ENCODE results near the gene INAFM1. TPM values are rescaled to one million over a fixed set of nuclear protein-coding genes. Genes with fewer than 3 reads are reported as not detected.

The INAFM1 gene
- total RNA-seq, 1 experiment from 2014 or later: 5.1 TPM

DNA sequence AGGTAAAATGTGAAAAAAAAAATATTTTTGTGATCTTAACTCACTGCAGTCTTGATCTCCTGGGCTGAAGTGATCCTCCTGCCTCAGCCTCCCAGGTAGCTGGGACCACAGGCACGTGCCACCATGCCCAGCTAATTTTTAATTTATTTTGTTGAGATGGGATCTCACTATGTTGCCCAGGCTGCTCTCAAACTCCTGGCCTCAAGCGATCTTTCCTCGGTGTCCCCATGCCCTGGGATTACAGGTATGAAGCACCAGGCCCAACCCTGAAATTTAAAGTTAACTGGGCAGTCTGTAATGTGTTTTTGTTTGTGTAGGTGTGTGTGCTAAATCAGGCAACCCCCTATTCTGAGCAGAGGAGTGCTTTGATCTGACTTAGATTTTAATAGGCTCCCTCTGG is 31.6 kb downstream of the INAFM1 start:
- POLR2A ChIA-PET (ENCODE audit: unreplicated experiment): no interaction called here
- no peak for TF ChIP-seq EZH2phosphoT487 (IDR thresholded peaks at IDR 0.05; ENCODE audit: borderline replicate concordance, low read length)
- TF ChIP-seq, protein P1, sequence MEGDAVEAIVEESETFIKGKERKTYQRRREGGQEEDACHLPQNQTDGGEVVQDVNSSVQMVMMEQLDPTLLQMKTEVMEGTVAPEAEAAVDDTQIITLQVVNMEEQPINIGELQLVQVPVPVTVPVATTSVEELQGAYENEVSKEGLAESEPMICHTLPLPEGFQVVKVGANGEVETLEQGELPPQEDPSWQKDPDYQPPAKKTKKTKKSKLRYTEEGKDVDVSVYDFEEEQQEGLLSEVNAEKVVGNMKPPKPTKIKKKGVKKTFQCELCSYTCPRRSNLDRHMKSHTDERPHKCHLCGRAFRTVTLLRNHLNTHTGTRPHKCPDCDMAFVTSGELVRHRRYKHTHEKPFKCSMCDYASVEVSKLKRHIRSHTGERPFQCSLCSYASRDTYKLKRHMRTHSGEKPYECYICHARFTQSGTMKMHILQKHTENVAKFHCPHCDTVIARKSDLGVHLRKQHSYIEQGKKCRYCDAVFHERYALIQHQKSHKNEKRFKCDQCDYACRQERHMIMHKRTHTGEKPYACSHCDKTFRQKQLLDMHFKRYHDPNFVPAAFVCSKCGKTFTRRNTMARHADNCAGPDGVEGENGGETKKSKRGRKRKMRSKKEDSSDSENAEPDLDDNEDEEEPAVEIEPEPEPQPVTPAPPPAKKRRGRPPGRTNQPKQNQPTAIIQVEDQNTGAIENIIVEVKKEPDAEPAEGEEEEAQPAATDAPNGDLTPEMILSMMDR (conservative IDR thresholded peaks at IDR 0.05; ENCODE audit: low read depth, low read length): no peak
- no peak for TF ChIP-seq EZH2 (IDR thresholded peaks at IDR 0.05; ENCODE audit: low read length, unreplicated experiment)
- no peaks in the 10 kb centered on the region for H3K9me2 ChIP-seq (replicated peaks; ENCODE audit: low read length)
- no peaks in the 10 kb centered on the region for H3K79me2 ChIP-seq (ENCODE audit: low read length)
- no peaks in the 10 kb centered on the region for H3K9me3 ChIP-seq (ENCODE audit: low read length)
- H3K4me1 ChIP-seq (ENCODE audit: insufficient read depth, low read length): no peaks in the 10 kb centered on the region
- H3K27me3 ChIP-seq (ENCODE audit: low read length): no peaks in the 10 kb centered on the region
- CTCF ChIA-PET: no interaction called here
- no peak for ATAC-seq
- H3K9ac ChIP-seq (ENCODE audit: low read length): no peak overlapping the region
- BruUV-seq (replicated peaks): no TSS peak
- intact Hi-C loops (cut with micrococcal nuclease): loop anchor here (5.0 kb wide), 1 partner anchor 41 kb away; the partner anchor contains the start of gene DHX34
- H3F3A ChIP-seq (ENCODE audit: low read length, unreplicated experiment): no peaks in the 10 kb centered on the region
- H3K4me2 ChIP-seq (ENCODE audit: low read length): no peak overlapping the region
- no peak for DNase-seq
- H3K36me3 ChIP-seq (ENCODE audit: low read depth, low read length): no peaks in the 10 kb centered on the region
- no peak overlapping the region for H3K4me3 ChIP-seq (ENCODE audit: low read length)
- no peaks in the 10 kb centered on the region for H4K20me1 ChIP-seq (ENCODE audit: low read length)
- H2AFZ ChIP-seq (ENCODE audit: low read length): no peak overlapping the region
- no peak overlapping the region for H3K27ac ChIP-seq (ENCODE audit: low read length)

DNA sequence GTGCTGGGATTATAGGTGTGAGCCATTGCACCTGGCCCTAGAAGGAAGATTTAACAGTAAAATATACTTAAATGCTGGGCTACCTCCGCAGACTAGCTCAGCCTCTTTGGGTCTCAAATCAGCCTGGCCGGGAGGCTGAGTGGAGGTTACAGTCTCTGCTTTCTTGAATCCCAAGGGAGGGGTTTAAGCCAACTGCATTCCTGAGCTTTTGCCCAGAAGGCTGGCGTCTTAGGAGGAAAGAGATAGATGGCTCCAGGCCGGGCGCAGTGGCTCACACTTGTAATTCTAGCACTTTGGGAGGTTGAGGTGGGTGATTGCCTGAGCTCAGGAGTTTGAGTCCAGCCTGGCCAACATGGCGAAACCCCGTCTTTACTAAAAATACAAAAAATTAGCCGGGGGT is 34.4 kb downstream of the INAFM1 start:
- Histone ChIP-seq H3K27ac (ENCODE audit: low read length) (no peak overlapping the region), H3F3A (ENCODE audit: low read length, unreplicated experiment) (no peaks in the 10 kb centered on the region), H3K9me2 (replicated peaks; ENCODE audit: low read length) (no peaks in the 10 kb centered on the region), H3K9ac (ENCODE audit: low read length) (no peak overlapping the region), H3K27me3 (ENCODE audit: low read length) (no peaks in the 10 kb centered on the region), H2AFZ (ENCODE audit: low read length) (no peak overlapping the region), H3K36me3 (ENCODE audit: low read depth, low read length) (no peaks in the 10 kb centered on the region), H3K4me2 (ENCODE audit: low read length) (no peak overlapping the region), H3K9me3 (ENCODE audit: low read length) (no peaks in the 10 kb centered on the region), H4K20me1 (ENCODE audit: low read length) (no peaks in the 10 kb centered on the region), H3K79me2 (ENCODE audit: low read length) (no peaks in the 10 kb centered on the region), H3K4me1 (ENCODE audit: insufficient read depth, low read length) (no peaks in the 10 kb centered on the region), H3K4me3 (ENCODE audit: low read length) (no peak overlapping the region)
- no peak for DNase-seq
- ChIA-PET CTCF (no interaction called here), POLR2A (ENCODE audit: unreplicated experiment) (no interaction called here)
- BruUV-seq (replicated peaks): no TSS peak
- intact Hi-C loops (cut with micrococcal nuclease): loop anchor here (5.0 kb wide), 1 partner anchor 38 kb away; the partner anchor contains the start of gene DHX34
- no peak for ATAC-seq
- TF ChIP-seq EZH2 (IDR thresholded peaks at IDR 0.05; ENCODE audit: low read length, unreplicated experiment): no peak

DNA sequence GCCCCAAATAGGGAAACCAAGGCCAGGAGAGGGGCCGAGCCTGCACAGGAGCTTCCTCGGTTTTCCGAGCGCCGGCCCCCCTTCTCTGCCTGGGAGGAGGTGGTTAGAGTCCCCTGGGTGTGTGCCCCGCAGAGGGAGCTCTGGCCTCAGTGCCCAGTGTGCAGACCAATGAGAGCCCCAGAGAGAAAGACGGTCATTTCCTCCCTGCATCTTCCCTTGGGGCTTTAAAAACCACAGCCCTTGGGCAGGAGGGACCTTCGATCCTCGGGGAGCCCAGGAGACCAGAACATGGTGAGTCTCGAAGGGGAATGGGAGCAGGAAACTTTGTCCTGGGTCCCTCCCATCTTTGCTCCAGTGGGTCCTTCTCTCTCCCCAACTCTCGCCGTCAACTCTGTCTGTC is 34.9 kb downstream of the INAFM1 start, which contains the start of gene C5AR1:
TSS of gene C5AR1 (plus strand) at position 254 of the 400 bp plus-strand sequence. CDS start at position 289, 35 bp downstream.
- no peaks in the 10 kb centered on the region for H3K9me2 ChIP-seq (replicated peaks; ENCODE audit: low read length)
- CTCF ChIA-PET: no interaction called here
- H3K4me1 ChIP-seq (ENCODE audit: insufficient read depth, low read length): no peaks in the 10 kb centered on the region
- ATAC-seq (no peak), DNase-seq (no peak)
- H3K27ac ChIP-seq (ENCODE audit: low read length): no peak within 1 kb of the TSS
- no peak within 1 kb of the TSS for H3K4me2 ChIP-seq (ENCODE audit: low read length)
- H3K27me3 ChIP-seq (ENCODE audit: low read length): no peaks in the 10 kb centered on the region
- H3K9me3 ChIP-seq (ENCODE audit: low read length): no peaks in the 10 kb centered on the region
- H3K79me2 ChIP-seq (ENCODE audit: low read length): no peaks in the 10 kb centered on the region
- H3F3A ChIP-seq (ENCODE audit: low read length, unreplicated experiment): no peaks in the 10 kb centered on the region
- POLR2A ChIA-PET (ENCODE audit: unreplicated experiment): no interaction called here
- intact Hi-C loops (cut with micrococcal nuclease): loop anchor here (5.0 kb wide), 1 partner anchor 38 kb away; the partner anchor contains the start of gene DHX34
- TF ChIP-seq EZH2phosphoT487 (IDR thresholded peaks at IDR 0.05; ENCODE audit: borderline replicate concordance, low read length) (no peak), EZH2 (IDR thresholded peaks at IDR 0.05; ENCODE audit: low read length, unreplicated experiment) (no peak)
- TF ChIP-seq, protein P1 (conservative IDR thresholded peaks at IDR 0.05; ENCODE audit: low read depth, low read length): no peak
- H3K9ac ChIP-seq (ENCODE audit: low read length): no peak within 1 kb of the TSS
- H2AFZ ChIP-seq (ENCODE audit: low read length): no peak within 1 kb of the TSS
- no TSS peak for BruUV-seq (replicated peaks)
- H4K20me1 ChIP-seq (ENCODE audit: low read length): no peaks in the 10 kb centered on the region
- H3K4me3 ChIP-seq (ENCODE audit: low read length): no peak within 1 kb of the TSS
- H3K36me3 ChIP-seq (ENCODE audit: low read depth, low read length): no peaks in the 10 kb centered on the region
